ENCODE measurements around the gene UQCR10. TPM values are rescaled to one million over a fixed set of nuclear protein-coding genes. Genes with fewer than 3 reads are reported as not detected.

Gene UQCR10
- total and polyA plus RNA-seq, 8 donors = 2.0 to 307 (median 96.9) TPM

- Histone ChIP-seq H3K4me3 (no peak overlapping the region), H3K9me3 (no peaks in the 10 kb centered on the region), H3K27me3 (no peaks in the 10 kb centered on the region), H3K4me1 (no peaks in the 10 kb centered on the region), H3K27ac (no peak overlapping the region), H3K36me3 (peaks cover 6 to 24% (median 18%) of the 10 kb centered on the region in 4 donors)
- intact Hi-C loops (cut with DNase I; ENCODE audit: low total_unique reads) = loop anchor here (10.0 kb wide), 1 partner anchor 98 kb away; no protein-coding TSS in a partner anchor
- DNase-seq = no peak
- TF ChIP-seq, protein P1, sequence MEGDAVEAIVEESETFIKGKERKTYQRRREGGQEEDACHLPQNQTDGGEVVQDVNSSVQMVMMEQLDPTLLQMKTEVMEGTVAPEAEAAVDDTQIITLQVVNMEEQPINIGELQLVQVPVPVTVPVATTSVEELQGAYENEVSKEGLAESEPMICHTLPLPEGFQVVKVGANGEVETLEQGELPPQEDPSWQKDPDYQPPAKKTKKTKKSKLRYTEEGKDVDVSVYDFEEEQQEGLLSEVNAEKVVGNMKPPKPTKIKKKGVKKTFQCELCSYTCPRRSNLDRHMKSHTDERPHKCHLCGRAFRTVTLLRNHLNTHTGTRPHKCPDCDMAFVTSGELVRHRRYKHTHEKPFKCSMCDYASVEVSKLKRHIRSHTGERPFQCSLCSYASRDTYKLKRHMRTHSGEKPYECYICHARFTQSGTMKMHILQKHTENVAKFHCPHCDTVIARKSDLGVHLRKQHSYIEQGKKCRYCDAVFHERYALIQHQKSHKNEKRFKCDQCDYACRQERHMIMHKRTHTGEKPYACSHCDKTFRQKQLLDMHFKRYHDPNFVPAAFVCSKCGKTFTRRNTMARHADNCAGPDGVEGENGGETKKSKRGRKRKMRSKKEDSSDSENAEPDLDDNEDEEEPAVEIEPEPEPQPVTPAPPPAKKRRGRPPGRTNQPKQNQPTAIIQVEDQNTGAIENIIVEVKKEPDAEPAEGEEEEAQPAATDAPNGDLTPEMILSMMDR (IDR thresholded peaks at IDR 0.05) = no peak
- TF ChIP-seq POLR2A (IDR thresholded peaks at IDR 0.05) = no peak
- no peak for TF ChIP-seq EP300 (IDR thresholded peaks at IDR 0.05)
- TF ChIP-seq POLR2AphosphoS5 (IDR thresholded peaks at IDR 0.05) = no peak
- WGBS, 5 donors = 86 to 93% (median 89%) methylated on average over 5 to 7 of the region's 7 CpGs
Measured at GRCh38 chr22:29756341-29756740, 10.8 kb upstream of the UQCR10 start.

- no peak overlapping the region for H3K4me3 ChIP-seq
- TF ChIP-seq POLR2A (IDR thresholded peaks at IDR 0.05) (no peak), EP300 (IDR thresholded peaks at IDR 0.05) (no peak), POLR2AphosphoS5 (IDR thresholded peaks at IDR 0.05) (no peak)
- TF ChIP-seq, protein P1 (IDR thresholded peaks at IDR 0.05) = no peak
Measured at GRCh38 chr22:29757096-29757495, 10.1 kb upstream of the UQCR10 start.

DNA sequence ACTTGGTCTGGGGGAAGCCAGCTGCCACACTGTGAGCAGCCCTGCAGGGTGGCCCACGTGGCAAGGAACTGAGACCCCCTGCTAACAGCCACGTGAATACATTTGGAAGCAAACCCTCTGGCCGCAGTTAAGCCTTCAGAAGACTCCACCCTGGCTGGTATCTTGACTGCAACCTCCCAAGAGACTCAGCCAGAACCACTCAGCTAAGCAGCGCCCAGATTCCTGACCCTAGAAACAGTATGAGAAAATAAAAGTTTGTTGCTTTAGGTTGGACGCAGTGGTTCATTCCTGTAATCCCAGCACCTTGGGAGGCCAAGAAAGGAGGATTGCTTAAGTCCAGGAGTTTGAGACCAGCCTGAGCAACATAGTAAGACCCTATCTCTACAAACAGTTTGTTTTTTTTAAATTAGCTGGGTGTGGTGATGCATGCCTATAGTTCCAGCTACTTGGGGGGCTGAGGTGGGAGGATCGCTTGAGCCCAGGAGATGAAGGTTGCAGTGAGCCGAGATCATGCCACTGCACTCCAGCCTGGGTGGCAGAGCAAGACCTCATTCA is 9.0 kb upstream of the UQCR10 start:
- intact Hi-C loops (cut with DNase I; ENCODE audit: low total_unique reads) = loop anchor here (10.0 kb wide), 1 partner anchor 97 kb away; no protein-coding TSS in a partner anchor
- DNase-seq = no peak
- H3K36me3 ChIP-seq = peaks cover 6 to 12% (median 12%) of the 10 kb centered on the region in 4 donors
- no peak overlapping the region for H3K4me3 ChIP-seq
- H3K4me1 ChIP-seq = no peaks in the 10 kb centered on the region
- 82 to 89% (median 84%) methylated on average over 7 of the region's 7 CpGs for WGBS, 5 donors
- H3K27me3 ChIP-seq = no peaks in the 10 kb centered on the region
- H3K9me3 ChIP-seq = no peaks in the 10 kb centered on the region
- no peak overlapping the region for H3K27ac ChIP-seq
- TF ChIP-seq POLR2AphosphoS5 (IDR thresholded peaks at IDR 0.05) = no peak
- TF ChIP-seq POLR2A (IDR thresholded peaks at IDR 0.05) = no peak
- TF ChIP-seq, protein P1 (IDR thresholded peaks at IDR 0.05) = no peak
- no peak for TF ChIP-seq EP300 (IDR thresholded peaks at IDR 0.05)

More at GRCh38 chr22:29757096-29757495, 10.1 kb upstream of the UQCR10 start:
- intact Hi-C loops (cut with DNase I; ENCODE audit: low total_unique reads) = loop anchor here (10.0 kb wide), 1 partner anchor 98 kb away; no protein-coding TSS in a partner anchor
- peaks cover 6 to 23% (median 18%) of the 10 kb centered on the region in 4 donors for H3K36me3 ChIP-seq
- 83 to 98% (median 93%) methylated on average over 3 of the region's 3 CpGs for WGBS, 5 donors
- DNase-seq = no peak
- H3K27me3 ChIP-seq = no peaks in the 10 kb centered on the region
- no peaks in the 10 kb centered on the region for H3K4me1 ChIP-seq
- H3K27ac ChIP-seq = no peak overlapping the region
- no peaks in the 10 kb centered on the region for H3K9me3 ChIP-seq

- 60 to 84% (median 80%) methylated on average over 5 of the region's 5 CpGs for WGBS, 5 donors
- TF ChIP-seq EP300 (IDR thresholded peaks at IDR 0.05) (no peak), POLR2A (IDR thresholded peaks at IDR 0.05) (no peak), POLR2AphosphoS5 (IDR thresholded peaks at IDR 0.05) (no peak)
- TF ChIP-seq, protein P1 (IDR thresholded peaks at IDR 0.05) = no peak
- Histone ChIP-seq H3K27me3 (no peaks in the 10 kb centered on the region), H3K4me3 (no peak overlapping the region), H3K27ac (no peak overlapping the region), H3K9me3 (no peaks in the 10 kb centered on the region), H3K4me1 (peaks cover 0 to 2% (median under 1%) of the 10 kb centered on the region in 4 donors), H3K36me3 (peaks cover 0 to 5% (median 4%) of the 10 kb centered on the region in 4 donors)
- DNase-seq = no peak
- intact Hi-C loops (cut with DNase I; ENCODE audit: low total_unique reads) = loop anchor here (10.0 kb wide), 1 partner anchor 96 kb away; no protein-coding TSS in a partner anchor
Measured at GRCh38 chr22:29758959-29759358, 8.2 kb upstream of the UQCR10 start.

All from stomach (tissue), 9 donors.